Uterus (tissue), 4 donors: ENCODE results near the gene CYSRT1. TPM values are rescaled to one million over a fixed set of nuclear protein-coding genes. Genes with fewer than 3 reads are reported as not detected.

ENCODE experiments used
- DNase-seq, 2 donors: peaks; one replicate each; pipeline ENCODE4 v3.0.0-alpha.2; 2019 to 2020
- H3K27ac ChIP-seq, 2 donors: fragments of 200-600 bp; sonication (generic); 1 replicate in 1 of 2; 2 replicates in 1 of 2; pipeline ENCODE4 v1.5.1; 2016 to 2018
- H3K27me3 ChIP-seq, 2 donors: fragments of 200-600 bp; sonication (generic); one replicate each; pipeline ENCODE4 v1.5.1; 2018 to 2019; ENCODE audit warnings: control low read depth in 1 of 2
- H3K36me3 ChIP-seq, 2 donors: fragments of 200-600 bp; sonication (generic); one replicate each; pipeline ENCODE4 v1.5.1; 2019; ENCODE audit warnings: control low read depth in 1 of 2
- H3K4me1 ChIP-seq, 2 donors: fragments of 200-600 bp; sonication (generic); one replicate each; pipeline ENCODE4 v1.5.1; 2018 to 2019; ENCODE audit warnings: control low read depth in 1 of 2
- H3K4me3 ChIP-seq, 2 donors: fragments of 200-600 bp; sonication (generic); 1 replicate in 1 of 2; 2 replicates in 1 of 2; pipeline ENCODE4 v1.5.1; 2018 to 2019; ENCODE audit warnings: mild to moderate bottlenecking in 1 of 2
- H3K9me3 ChIP-seq, 2 donors: fragments of 200-600 bp; sonication (generic); one replicate each; pipeline ENCODE4 v1.5.1; 2019; ENCODE audit warnings: control low read depth in 1 of 2
- CTCF ChIP-seq, 4 experiments: fragments of 200-600 bp in 2 of 4; fragments of 450-650 bp in 2 of 4; sonication (generic) in 2 of 4; IDR thresholded peaks; one replicate each; pipeline ENCODE4 v1.5.1; 2016 to 2019; ENCODE audit warnings: antibody characterized with exemption in 4 of 4, mild to moderate bottlenecking in 2 of 4, moderate library complexity in 1 of 4
- POLR2A ChIP-seq, 2 donors: fragments of 450-650 bp; IDR thresholded peaks; one replicate each; pipeline ENCODE4 v1.6.1; 2016; ENCODE audit warnings: antibody characterized with exemption in 2 of 2, mild to moderate bottlenecking in 1 of 2, moderate library complexity in 1 of 2
- intact Hi-C: fragments of 100-400 bp; cut with DNase I; formaldehyde crosslinking; loops from one replicate; pipeline ENCODE4 v1.15.1; 2023; ENCODE audit warnings: low total_unique reads
- total RNA-seq, 4 donors: library from RNA; depleted of rRNA in 3 of 4; stranded (reverse); fragments of >200 nt in 3 of 4; gene quantifications; one replicate each; pipeline versions ENCODE4 v1.1.0 to v1.2.4, GENCODE V29; 2014 to 2023
- donor health status: DM: yes; HTN: yes; CAD: no.

The CYSRT1 gene
- total RNA-seq, 4 donors from 2014 or later = 0.34 TPM; not detected in 3

GRCh38 chr9:137227853-137228505 lies 3.0 kb downstream of the CYSRT1 start:
- peaks cover 9 to 27% of the 10 kb centered on the region in 2 donors for H3K27me3 ChIP-seq
- intact Hi-C loops = loop anchor here (10.0 kb wide), 1 partner anchor 113 kb away; the partner anchor contains the start of gene DPP7

GRCh38 chr9:137228506-137228967 lies 3.6 kb downstream of the CYSRT1 start:
- H3K36me3 ChIP-seq = no peaks in the 10 kb centered on the region
- H3K4me3 ChIP-seq = no peak overlapping the region
- peaks cover 9 to 29% of the 10 kb centered on the region in 2 donors for H3K27me3 ChIP-seq
- no peaks in the 10 kb centered on the region for H3K9me3 ChIP-seq
- intact Hi-C loops = loop anchor here (10.0 kb wide), 1 partner anchor 114 kb away; the partner anchor contains the start of gene DPP7
- TF ChIP-seq POLR2A (IDR thresholded peaks at IDR 0.05) (no peak), CTCF (IDR thresholded peaks at IDR 0.05) (no peak)
- no peak for DNase-seq
- no peaks in the 10 kb centered on the region for H3K4me1 ChIP-seq
- no peak overlapping the region for H3K27ac ChIP-seq

More at GRCh38 chr9:137227853-137228505, 3.0 kb downstream of the CYSRT1 start:
- H3K9me3 ChIP-seq = no peaks in the 10 kb centered on the region
- peaks cover 0 to under 1% of the 10 kb centered on the region in 2 donors for H3K4me1 ChIP-seq
- DNase-seq = no peak
- H3K36me3 ChIP-seq = no peaks in the 10 kb centered on the region
- no peak for TF ChIP-seq CTCF (IDR thresholded peaks at IDR 0.05)
- no peak for TF ChIP-seq POLR2A (IDR thresholded peaks at IDR 0.05)
- H3K4me3 ChIP-seq = no peak overlapping the region
- H3K27ac ChIP-seq = no peak overlapping the region

- TF ChIP-seq POLR2A (IDR thresholded peaks at IDR 0.05) (no peak), CTCF (IDR thresholded peaks at IDR 0.05) (no peak)
- intact Hi-C loops = loop anchor here (10.0 kb wide), 1 partner anchor 114 kb away; the partner anchor contains the start of gene DPP7
- Histone ChIP-seq H3K4me3 (no peak overlapping the region), H3K9me3 (no peaks in the 10 kb centered on the region), H3K27me3 (peaks cover 9 to 29% of the 10 kb centered on the region in 2 donors), H3K27ac (no peak overlapping the region), H3K36me3 (no peaks in the 10 kb centered on the region), H3K4me1 (no peaks in the 10 kb centered on the region)
- no peak for DNase-seq
These were observed 4.3 kb downstream of the CYSRT1 start for GRCh38 chr9:137228968-137229896.

- Histone ChIP-seq H3K9me3 (no peaks in the 10 kb centered on the region), H3K27ac (no peak overlapping the region), H3K4me3 (no peak overlapping the region), H3K27me3 (peaks cover 9 to 29% of the 10 kb centered on the region in 2 donors), H3K4me1 (no peaks in the 10 kb centered on the region), H3K36me3 (no peaks in the 10 kb centered on the region)
- no peak for DNase-seq
- intact Hi-C loops = loop anchor here (10.0 kb wide), 1 partner anchor 115 kb away; the partner anchor contains the start of gene DPP7
- TF ChIP-seq CTCF (IDR thresholded peaks at IDR 0.05) (no peak), POLR2A (IDR thresholded peaks at IDR 0.05) (no peak)
These were observed 5.1 kb downstream of the CYSRT1 start for GRCh38 chr9:137229903-137230704.
